WTC11 (cell line): ENCODE results near the gene LSM12. TPM values are rescaled to one million over a fixed set of nuclear protein-coding genes. Genes with fewer than 3 reads are reported as not detected.

Source experiments
- ATAC-seq: fragments of 200-7000 bp; cut with Tn5 transposase; 2 replicates; pipeline ENCODE4 v1.10.0; 2021; ENCODE audit warnings: mild to moderate bottlenecking, moderate library complexity
- CTCF ChIA-PET: fragments of 300-600 bp; sonication (Branson Sonifier 250); formaldehyde crosslinking; loops from one replicate; lab custom pipeline; 2021; ENCODE audit warnings: antibody characterized with exemption; lab: Charles Lee
- POLR2A ChIA-PET: fragments of 350-600 bp; sonication (Branson Sonifier 250); formaldehyde crosslinking; loops from one replicate; lab custom pipeline; 2021; ENCODE audit warnings: antibody characterized with exemption; lab: Charles Lee
- DNase-seq: peaks from one replicate; pipeline ENCODE4 v3.0.0; 2021; ENCODE audit warnings: low spot score
- H3K27ac Mint-ChIP-seq: 2 replicates; pipeline ENCODE4 v1.8.0; 2021; ENCODE audit warnings: mixed read lengths
- H3K27me3 Mint-ChIP-seq: 2 replicates; pipeline ENCODE4 v1.8.0; 2021; ENCODE audit warnings: low read depth, mild to moderate bottlenecking, moderate library complexity, mixed read lengths
- H3K36me3 Mint-ChIP-seq: 2 replicates; pipeline ENCODE4 v1.8.0; 2021; ENCODE audit warnings: mixed read lengths
- H3K4me1 Mint-ChIP-seq: 2 replicates; pipeline ENCODE4 v1.8.0; 2022; ENCODE audit warnings: mixed read lengths
- H3K4me3 Mint-ChIP-seq: 2 replicates; pipeline ENCODE4 v1.8.0; 2021; ENCODE audit warnings: mild to moderate bottlenecking, moderate library complexity, mixed read lengths
- H3K9me3 Mint-ChIP-seq: 2 replicates; pipeline ENCODE4 v1.8.0; 2021; ENCODE audit warnings: mixed read lengths
- EMX1 ChIP-seq: fragments of 250-450 bp; sonication (Bioruptor Pico); IDR thresholded peaks from 2 replicates; pipeline ENCODE4 v1.8.0; 2021; ENCODE audit warnings: mild to moderate bottlenecking
- GABPB1 ChIP-seq: sonication (generic); formaldehyde crosslinking; IDR thresholded peaks from 2 replicates; pipeline ENCODE4 v1.8.1; 2023; ENCODE audit warnings: mild to moderate bottlenecking, missing genetic modification reagents
- GTF2I ChIP-seq: fragments of 250-450 bp; sonication (Bioruptor Pico); conservative IDR thresholded peaks from 2 replicates; pipeline ENCODE4 v1.4.0; 2021; ENCODE audit warnings: mild to moderate bottlenecking
- NR2C2 ChIP-seq: sonication (generic); formaldehyde crosslinking; IDR thresholded peaks from 2 replicates; pipeline ENCODE4 v1.8.0; 2022; ENCODE audit warnings: mild to moderate bottlenecking, missing genetic modification reagents
- SOX15 ChIP-seq: fragments of 250-450 bp; sonication (Bioruptor Pico); IDR thresholded peaks from 2 replicates; pipeline ENCODE4 v1.9.0; 2021; ENCODE audit warnings: mild to moderate bottlenecking
- SP1 ChIP-seq: sonication (generic); formaldehyde crosslinking; conservative IDR thresholded peaks from 2 replicates; pipeline ENCODE4 v1.8.1; 2022; ENCODE audit warnings: missing genetic modification reagents
- ZNF121 ChIP-seq: sonication (generic); formaldehyde crosslinking; IDR thresholded peaks from 2 replicates; pipeline ENCODE4 v1.8.0; 2023; ENCODE audit warnings: missing genetic modification reagents
- ZNF396 ChIP-seq: fragments of 250-450 bp; sonication (Bioruptor Pico); IDR thresholded peaks from 2 replicates; pipeline ENCODE4 v1.8.0; 2021; ENCODE audit warnings: mild to moderate bottlenecking, moderate library complexity, borderline replicate concordance
- ZNF416 ChIP-seq: fragments of 250-450 bp; sonication (Bioruptor Pico); IDR thresholded peaks from 2 replicates; pipeline ENCODE4 v1.9.0; 2021; ENCODE audit warnings: mild to moderate bottlenecking, inconsistent platforms
- total RNA-seq: library from RNA; stranded (reverse); gene quantifications from 3 replicates; pipeline ENCODE4 v1.2.3, GENCODE V29; 2021
- TF ChIP-seq, protein P1 (sequence below): sonication (generic); formaldehyde crosslinking; IDR thresholded peaks from 2 replicates; pipeline ENCODE4 v1.8.1; 2023; ENCODE audit warnings: mild to moderate bottlenecking, missing genetic modification reagents, moderate library complexity
- TF ChIP-seq, protein P2 (sequence below): sonication (generic); formaldehyde crosslinking; IDR thresholded peaks from 2 replicates; pipeline ENCODE4 v1.8.0; 2022; ENCODE audit warnings: mild to moderate bottlenecking, missing genetic modification reagents
- TF ChIP-seq, protein P3 (sequence below): sonication (generic); formaldehyde crosslinking; IDR thresholded peaks from 2 replicates; pipeline ENCODE4 v1.8.0; 2022; ENCODE audit warnings: missing genetic modification reagents
- TF ChIP-seq, protein P4 (sequence below): sonication (generic); formaldehyde crosslinking; IDR thresholded peaks from 2 replicates; pipeline ENCODE4 v1.8.0; 2023; ENCODE audit warnings: mild to moderate bottlenecking, missing genetic modification reagents
- TF ChIP-seq, protein P5 (sequence below): sonication (generic); formaldehyde crosslinking; IDR thresholded peaks from 2 replicates; pipeline ENCODE4 v1.8.0; 2023; ENCODE audit warnings: missing genetic modification reagents, mild to moderate bottlenecking, borderline replicate concordance

Gene LSM12
- total RNA-seq, 1 experiment from 2014 or later = 102 TPM

DNA sequence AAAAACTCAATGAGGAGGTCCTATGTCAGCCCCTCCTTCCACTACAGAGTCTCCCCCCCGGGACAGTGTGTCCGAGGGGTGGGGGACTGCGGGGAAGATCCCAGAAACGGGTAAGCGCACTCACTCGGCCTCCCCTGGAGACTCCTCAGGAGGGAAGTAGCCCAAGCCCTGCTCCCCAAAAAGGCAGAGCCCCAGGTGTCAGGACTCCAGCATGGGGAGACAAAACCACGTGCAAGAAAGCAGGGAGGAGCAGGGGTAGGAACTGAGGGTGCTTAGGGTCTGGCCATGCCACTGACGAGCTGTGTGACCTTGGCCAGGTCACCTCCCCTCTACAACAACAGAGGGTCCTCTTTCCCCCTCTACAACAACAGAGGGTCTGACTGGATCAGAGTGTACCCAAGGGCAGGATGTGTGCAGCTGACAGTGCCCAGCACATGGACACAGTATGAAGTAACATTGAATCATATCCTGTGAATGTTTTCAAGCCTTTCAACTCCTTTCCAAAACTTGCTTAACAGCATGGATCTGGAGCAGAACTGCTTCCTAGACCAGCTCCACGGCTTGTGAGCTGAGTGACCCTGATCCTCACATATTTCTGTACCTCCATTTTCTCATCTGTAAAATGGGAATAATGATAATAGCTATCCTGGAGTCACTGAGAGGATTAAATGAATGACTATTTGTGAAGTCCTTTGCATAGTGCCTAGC, 64.2 kb downstream of the LSM12 start:
- POLR2A ChIA-PET = no interaction called here
- no peak for ATAC-seq
- Mint-ChIP-seq H3K36me3 (no peaks in the 10 kb centered on the region), H3K27me3 (peaks cover 27% of the 10 kb centered on the region), H3K4me1 (peaks cover 10% of the 10 kb centered on the region), H3K27ac (no peak overlapping the region), H3K9me3 (no peaks in the 10 kb centered on the region), H3K4me3 (no peak overlapping the region)
- CTCF ChIA-PET = interaction anchor here (1.1 to 2.1 kb wide), 3 partner anchors 12 to 58 kb away, joined by 4 to 8 read pairs (median 4); no protein-coding TSS in a partner anchor
- no peak for DNase-seq
- TF ChIP-seq, protein P1, sequence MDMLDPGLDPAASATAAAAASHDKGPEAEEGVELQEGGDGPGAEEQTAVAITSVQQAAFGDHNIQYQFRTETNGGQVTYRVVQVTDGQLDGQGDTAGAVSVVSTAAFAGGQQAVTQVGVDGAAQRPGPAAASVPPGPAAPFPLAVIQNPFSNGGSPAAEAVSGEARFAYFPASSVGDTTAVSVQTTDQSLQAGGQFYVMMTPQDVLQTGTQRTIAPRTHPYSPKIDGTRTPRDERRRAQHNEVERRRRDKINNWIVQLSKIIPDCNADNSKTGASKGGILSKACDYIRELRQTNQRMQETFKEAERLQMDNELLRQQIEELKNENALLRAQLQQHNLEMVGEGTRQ (CRISPR knock-in tag) = no peak
- TF ChIP-seq ZNF416 (CRISPR knock-in tag) (no peak), SOX15 (CRISPR knock-in tag) (no peak), GABPB1 (CRISPR knock-in tag) (peak; percentile 100), GTF2I (no peak), ZNF121 (CRISPR knock-in tag) (no peak)
- TF ChIP-seq, protein P2, sequence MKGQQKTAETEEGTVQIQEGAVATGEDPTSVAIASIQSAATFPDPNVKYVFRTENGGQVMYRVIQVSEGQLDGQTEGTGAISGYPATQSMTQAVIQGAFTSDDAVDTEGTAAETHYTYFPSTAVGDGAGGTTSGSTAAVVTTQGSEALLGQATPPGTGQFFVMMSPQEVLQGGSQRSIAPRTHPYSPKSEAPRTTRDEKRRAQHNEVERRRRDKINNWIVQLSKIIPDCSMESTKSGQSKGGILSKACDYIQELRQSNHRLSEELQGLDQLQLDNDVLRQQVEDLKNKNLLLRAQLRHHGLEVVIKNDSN (CRISPR knock-in tag) = no peak
- TF ChIP-seq, protein P3, sequence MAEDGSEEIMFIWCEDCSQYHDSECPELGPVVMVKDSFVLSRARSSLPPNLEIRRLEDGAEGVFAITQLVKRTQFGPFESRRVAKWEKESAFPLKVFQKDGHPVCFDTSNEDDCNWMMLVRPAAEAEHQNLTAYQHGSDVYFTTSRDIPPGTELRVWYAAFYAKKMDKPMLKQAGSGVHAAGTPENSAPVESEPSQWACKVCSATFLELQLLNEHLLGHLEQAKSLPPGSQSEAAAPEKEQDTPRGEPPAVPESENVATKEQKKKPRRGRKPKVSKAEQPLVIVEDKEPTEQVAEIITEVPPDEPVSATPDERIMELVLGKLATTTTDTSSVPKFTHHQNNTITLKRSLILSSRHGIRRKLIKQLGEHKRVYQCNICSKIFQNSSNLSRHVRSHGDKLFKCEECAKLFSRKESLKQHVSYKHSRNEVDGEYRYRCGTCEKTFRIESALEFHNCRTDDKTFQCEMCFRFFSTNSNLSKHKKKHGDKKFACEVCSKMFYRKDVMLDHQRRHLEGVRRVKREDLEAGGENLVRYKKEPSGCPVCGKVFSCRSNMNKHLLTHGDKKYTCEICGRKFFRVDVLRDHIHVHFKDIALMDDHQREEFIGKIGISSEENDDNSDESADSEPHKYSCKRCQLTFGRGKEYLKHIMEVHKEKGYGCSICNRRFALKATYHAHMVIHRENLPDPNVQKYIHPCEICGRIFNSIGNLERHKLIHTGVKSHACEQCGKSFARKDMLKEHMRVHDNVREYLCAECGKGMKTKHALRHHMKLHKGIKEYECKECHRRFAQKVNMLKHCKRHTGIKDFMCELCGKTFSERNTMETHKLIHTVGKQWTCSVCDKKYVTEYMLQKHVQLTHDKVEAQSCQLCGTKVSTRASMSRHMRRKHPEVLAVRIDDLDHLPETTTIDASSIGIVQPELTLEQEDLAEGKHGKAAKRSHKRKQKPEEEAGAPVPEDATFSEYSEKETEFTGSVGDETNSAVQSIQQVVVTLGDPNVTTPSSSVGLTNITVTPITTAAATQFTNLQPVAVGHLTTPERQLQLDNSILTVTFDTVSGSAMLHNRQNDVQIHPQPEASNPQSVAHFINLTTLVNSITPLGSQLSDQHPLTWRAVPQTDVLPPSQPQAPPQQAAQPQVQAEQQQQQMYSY (CRISPR knock-in tag) = no peak
- TF ChIP-seq, all 79 proteins: peak for 1

DNA sequence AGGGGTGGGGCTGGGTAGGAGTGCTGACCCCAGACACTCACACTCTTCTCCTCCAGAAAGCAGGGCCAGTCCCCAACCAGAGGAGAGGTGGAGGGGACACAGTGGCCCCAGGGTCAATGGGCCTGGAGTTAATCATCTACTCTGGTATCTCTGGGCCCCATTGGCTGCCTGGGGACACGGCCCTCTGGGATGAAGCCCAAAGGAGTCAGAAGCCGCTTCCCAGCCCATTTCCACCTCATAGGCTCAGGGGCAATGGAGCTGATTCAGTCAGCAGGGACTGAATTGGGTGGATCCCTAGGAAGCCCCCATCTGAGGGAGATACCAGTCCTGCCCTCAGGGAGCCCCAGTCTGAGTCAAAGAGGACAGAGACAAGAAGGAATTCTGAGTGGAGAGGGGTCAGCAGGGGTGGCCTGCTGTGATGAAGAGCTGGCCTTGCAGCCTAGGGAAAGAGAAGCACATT, 65.0 kb downstream of the LSM12 start:
- peaks cover 10% of the 10 kb centered on the region for H3K4me1 Mint-ChIP-seq
- ChIA-PET CTCF (interaction anchor here (1.1 to 2.1 kb wide), 4 partner anchors 12 to 91 kb away, joined by 3 to 8 read pairs (median 4); no protein-coding TSS in a partner anchor), POLR2A (no interaction called here)
- no peak overlapping the region for H3K4me3 Mint-ChIP-seq
- no peaks in the 10 kb centered on the region for H3K9me3 Mint-ChIP-seq
- DNase-seq (no peak), ATAC-seq (no peak)
- H3K36me3 Mint-ChIP-seq = no peaks in the 10 kb centered on the region
- TF ChIP-seq NR2C2 (no peak), GABPB1 (CRISPR knock-in tag) (peak; percentile 79)
- H3K27ac Mint-ChIP-seq = no peak overlapping the region
- peaks cover 27% of the 10 kb centered on the region for H3K27me3 Mint-ChIP-seq

DNA sequence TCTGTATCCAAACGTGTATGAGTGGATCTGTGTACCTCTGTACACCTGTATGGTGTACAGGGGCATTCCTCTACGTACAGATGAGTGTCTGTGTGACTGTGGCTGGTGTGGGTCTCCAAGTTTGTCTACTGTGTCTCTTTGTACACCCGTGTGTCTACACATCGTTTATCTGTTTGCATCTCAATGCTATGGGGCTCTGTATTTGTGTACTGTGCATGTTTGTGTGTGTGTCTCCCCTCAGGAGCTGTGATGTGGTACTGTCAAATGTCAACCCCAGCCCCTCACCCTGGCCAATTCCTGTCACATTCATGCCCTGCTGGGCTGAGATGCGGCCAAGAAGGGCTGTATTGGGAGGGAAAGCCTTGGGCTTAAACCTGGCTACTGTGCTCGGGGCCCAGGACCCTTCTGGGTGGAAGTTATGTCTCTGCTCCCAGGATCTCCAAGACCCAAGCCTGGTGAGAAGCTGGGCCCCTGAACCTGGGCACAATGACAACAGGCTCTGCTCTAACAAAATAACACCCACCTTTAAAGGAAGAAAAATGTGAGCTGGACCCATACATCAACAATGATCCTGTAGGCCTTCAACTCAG, 65.5 kb downstream of the LSM12 start:
- CTCF ChIA-PET = interaction anchor here (1.1 to 2.1 kb wide), 5 partner anchors 11 to 115 kb away, joined by 3 to 8 read pairs (median 4); no protein-coding TSS in a partner anchor
- no peaks in the 10 kb centered on the region for H3K36me3 Mint-ChIP-seq
- no peak overlapping the region for H3K4me3 Mint-ChIP-seq
- ATAC-seq = no peak
- no peak overlapping the region for H3K27ac Mint-ChIP-seq
- DNase-seq = no peak
- peaks cover 21% of the 10 kb centered on the region for H3K27me3 Mint-ChIP-seq
- POLR2A ChIA-PET = no interaction called here
- no peaks in the 10 kb centered on the region for H3K9me3 Mint-ChIP-seq
- H3K4me1 Mint-ChIP-seq = peaks cover 8% of the 10 kb centered on the region
- TF ChIP-seq, protein P4, sequence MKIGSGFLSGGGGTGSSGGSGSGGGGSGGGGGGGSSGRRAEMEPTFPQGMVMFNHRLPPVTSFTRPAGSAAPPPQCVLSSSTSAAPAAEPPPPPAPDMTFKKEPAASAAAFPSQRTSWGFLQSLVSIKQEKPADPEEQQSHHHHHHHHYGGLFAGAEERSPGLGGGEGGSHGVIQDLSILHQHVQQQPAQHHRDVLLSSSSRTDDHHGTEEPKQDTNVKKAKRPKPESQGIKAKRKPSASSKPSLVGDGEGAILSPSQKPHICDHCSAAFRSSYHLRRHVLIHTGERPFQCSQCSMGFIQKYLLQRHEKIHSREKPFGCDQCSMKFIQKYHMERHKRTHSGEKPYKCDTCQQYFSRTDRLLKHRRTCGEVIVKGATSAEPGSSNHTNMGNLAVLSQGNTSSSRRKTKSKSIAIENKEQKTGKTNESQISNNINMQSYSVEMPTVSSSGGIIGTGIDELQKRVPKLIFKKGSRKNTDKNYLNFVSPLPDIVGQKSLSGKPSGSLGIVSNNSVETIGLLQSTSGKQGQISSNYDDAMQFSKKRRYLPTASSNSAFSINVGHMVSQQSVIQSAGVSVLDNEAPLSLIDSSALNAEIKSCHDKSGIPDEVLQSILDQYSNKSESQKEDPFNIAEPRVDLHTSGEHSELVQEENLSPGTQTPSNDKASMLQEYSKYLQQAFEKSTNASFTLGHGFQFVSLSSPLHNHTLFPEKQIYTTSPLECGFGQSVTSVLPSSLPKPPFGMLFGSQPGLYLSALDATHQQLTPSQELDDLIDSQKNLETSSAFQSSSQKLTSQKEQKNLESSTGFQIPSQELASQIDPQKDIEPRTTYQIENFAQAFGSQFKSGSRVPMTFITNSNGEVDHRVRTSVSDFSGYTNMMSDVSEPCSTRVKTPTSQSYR (CRISPR knock-in tag) = no peak
- TF ChIP-seq SOX15 (CRISPR knock-in tag) (no peak), ZNF396 (CRISPR knock-in tag) (no peak), SP1 (CRISPR knock-in tag) (no peak), EMX1 (CRISPR knock-in tag) (no peak)
- TF ChIP-seq, protein P5, sequence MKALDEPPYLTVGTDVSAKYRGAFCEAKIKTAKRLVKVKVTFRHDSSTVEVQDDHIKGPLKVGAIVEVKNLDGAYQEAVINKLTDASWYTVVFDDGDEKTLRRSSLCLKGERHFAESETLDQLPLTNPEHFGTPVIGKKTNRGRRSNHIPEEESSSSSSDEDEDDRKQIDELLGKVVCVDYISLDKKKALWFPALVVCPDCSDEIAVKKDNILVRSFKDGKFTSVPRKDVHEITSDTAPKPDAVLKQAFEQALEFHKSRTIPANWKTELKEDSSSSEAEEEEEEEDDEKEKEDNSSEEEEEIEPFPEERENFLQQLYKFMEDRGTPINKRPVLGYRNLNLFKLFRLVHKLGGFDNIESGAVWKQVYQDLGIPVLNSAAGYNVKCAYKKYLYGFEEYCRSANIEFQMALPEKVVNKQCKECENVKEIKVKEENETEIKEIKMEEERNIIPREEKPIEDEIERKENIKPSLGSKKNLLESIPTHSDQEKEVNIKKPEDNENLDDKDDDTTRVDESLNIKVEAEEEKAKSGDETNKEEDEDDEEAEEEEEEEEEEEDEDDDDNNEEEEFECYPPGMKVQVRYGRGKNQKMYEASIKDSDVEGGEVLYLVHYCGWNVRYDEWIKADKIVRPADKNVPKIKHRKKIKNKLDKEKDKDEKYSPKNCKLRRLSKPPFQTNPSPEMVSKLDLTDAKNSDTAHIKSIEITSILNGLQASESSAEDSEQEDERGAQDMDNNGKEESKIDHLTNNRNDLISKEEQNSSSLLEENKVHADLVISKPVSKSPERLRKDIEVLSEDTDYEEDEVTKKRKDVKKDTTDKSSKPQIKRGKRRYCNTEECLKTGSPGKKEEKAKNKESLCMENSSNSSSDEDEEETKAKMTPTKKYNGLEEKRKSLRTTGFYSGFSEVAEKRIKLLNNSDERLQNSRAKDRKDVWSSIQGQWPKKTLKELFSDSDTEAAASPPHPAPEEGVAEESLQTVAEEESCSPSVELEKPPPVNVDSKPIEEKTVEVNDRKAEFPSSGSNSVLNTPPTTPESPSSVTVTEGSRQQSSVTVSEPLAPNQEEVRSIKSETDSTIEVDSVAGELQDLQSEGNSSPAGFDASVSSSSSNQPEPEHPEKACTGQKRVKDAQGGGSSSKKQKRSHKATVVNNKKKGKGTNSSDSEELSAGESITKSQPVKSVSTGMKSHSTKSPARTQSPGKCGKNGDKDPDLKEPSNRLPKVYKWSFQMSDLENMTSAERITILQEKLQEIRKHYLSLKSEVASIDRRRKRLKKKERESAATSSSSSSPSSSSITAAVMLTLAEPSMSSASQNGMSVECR (CRISPR knock-in tag) = no peak
